ENCODE measurements around the gene TRIP12.
"Not testable (repeated sequence)": the region's sequence is repeated elsewhere in the genome, so short reads cannot be mapped to it uniquely, and the experiment has no call there.

The TRIP12 gene

GRCh38 chr2:229768235-229768634 is 153.6 kb downstream of the TRIP12 start:
- DNase-seq (ENCODE audit: low spot score), result no peak

- no peak for DNase-seq (ENCODE audit: low spot score)
Measured at GRCh38 chr2:229765721-229766120, 156.1 kb downstream of the TRIP12 start.

GRCh38 chr2:229761663-229762062 is 160.1 kb downstream of the TRIP12 start:
- no peak for DNase-seq (ENCODE audit: low spot score)

- not testable (repeated sequence) for DNase-seq (ENCODE audit: low spot score)
Measured at GRCh38 chr2:229757462-229757861, 164.3 kb downstream of the TRIP12 start.

- DNase-seq (ENCODE audit: low spot score), result peak; percentile 40
Measured at GRCh38 chr2:229752970-229753729, 168.7 kb downstream of the TRIP12 start.

GRCh38 chr2:229749779-229750178 is 172.0 kb downstream of the TRIP12 start:
- DNase-seq (ENCODE audit: low spot score), result no peak

- peak; percentile 15 for DNase-seq (ENCODE audit: low spot score)
Measured at GRCh38 chr2:229748950-229749349, 172.9 kb downstream of the TRIP12 start.

- not testable (repeated sequence) for DNase-seq (ENCODE audit: low spot score)
Measured at GRCh38 chr2:229742691-229743090, 179.1 kb downstream of the TRIP12 start.

GRCh38 chr2:229740279-229740678 is 181.5 kb downstream of the TRIP12 start:
- no peak for DNase-seq (ENCODE audit: low spot score)

- no peak for DNase-seq (ENCODE audit: low spot score)
Measured at GRCh38 chr2:229738024-229738625, 183.7 kb downstream of the TRIP12 start.

GRCh38 chr2:229734410-229734809 is 187.4 kb downstream of the TRIP12 start:
- no peak for DNase-seq (ENCODE audit: low spot score)

- no peak for DNase-seq (ENCODE audit: low spot score)
Measured at GRCh38 chr2:229733611-229734245, 188.1 kb downstream of the TRIP12 start.

- DNase-seq (ENCODE audit: low spot score), result no peak
Measured at GRCh38 chr2:229732897-229733296, 188.9 kb downstream of the TRIP12 start.

- no peak for DNase-seq (ENCODE audit: low spot score)
Measured at GRCh38 chr2:229731916-229732315, 189.9 kb downstream of the TRIP12 start.

GRCh38 chr2:229731363-229731762 is 190.4 kb downstream of the TRIP12 start:
- DNase-seq (ENCODE audit: low spot score), result no peak

GRCh38 chr2:229728370-229728769 is 193.4 kb downstream of the TRIP12 start:
- no peak for DNase-seq (ENCODE audit: low spot score)

GRCh38 chr2:229726643-229727042 is 195.2 kb downstream of the TRIP12 start:
- DNase-seq (ENCODE audit: low spot score), result no peak

GRCh38 chr2:229725716-229726574 is 195.9 kb downstream of the TRIP12 start:
- DNase-seq (ENCODE audit: low spot score), result no peak

- DNase-seq (ENCODE audit: low spot score), result not testable (repeated sequence)
Measured at GRCh38 chr2:229723192-229723591, 198.6 kb downstream of the TRIP12 start.

- no peak for DNase-seq (ENCODE audit: low spot score)
Measured at GRCh38 chr2:229719926-229720647, 201.7 kb downstream of the TRIP12 start.

GRCh38 chr2:229718057-229718456 is 203.8 kb downstream of the TRIP12 start:
- no peak for DNase-seq (ENCODE audit: low spot score)

All from HuH-7 (cell line).